HL-60 (cell line): Measurements from ENCODE around the gene PAGR1.

ENCODE experiments used
- DNase-seq, 2 experiments: peaks; one replicate each; pipeline ENCODE4 v3.0.0-alpha.2; 2010 to 2020; ENCODE audit warnings: low read depth in 1 of 2, low spot score in 1 of 2
- H3K27ac ChIP-seq: fragments of 250-450 bp; sonication (Bioruptor Pico); replicated peaks from 2 replicates; pipeline ENCODE4 v1.5.1; 2020; ENCODE audit warnings: mild to moderate bottlenecking, moderate library complexity
- H3K27me3 ChIP-seq: fragments of 250-450 bp; sonication (Bioruptor Pico); 2 replicates; pipeline ENCODE4 v1.5.1; 2021; ENCODE audit warnings: mild to moderate bottlenecking, moderate library complexity; ENCODE audit not compliant: insufficient read depth, poor library complexity, severe bottlenecking
- H3K4me3 ChIP-seq: replicated peaks from 2 replicates; pipeline ENCODE4 v1.5.1; 2011; ENCODE audit warnings: mild to moderate bottlenecking, control low read depth, low read length; ENCODE audit not compliant: insufficient read depth
- CTCF ChIP-seq: IDR thresholded peaks from one replicate; pipeline ENCODE4 v1.5.1; 2011; ENCODE audit warnings: low read length, control low read depth, inconsistent platforms; ENCODE audit not compliant: insufficient read depth
- GABPA ChIP-seq: IDR thresholded peaks from 2 replicates; pipeline ENCODE4 v1.6.1; 2012; ENCODE audit warnings: low read depth
- POLR2AphosphoS5 ChIP-seq: IDR thresholded peaks from 2 replicates; pipeline ENCODE4 v1.6.1; 2012; ENCODE audit warnings: low read depth
- REST ChIP-seq: IDR thresholded peaks from 2 replicates; pipeline ENCODE4 v1.6.1; 2012; ENCODE audit warnings: low read depth; ENCODE audit not compliant: insufficient replicate concordance
- SPI1 ChIP-seq: IDR thresholded peaks from 2 replicates; pipeline ENCODE4 v1.6.1; 2012; ENCODE audit warnings: low read depth, mild to moderate bottlenecking, borderline replicate concordance

PAGR1 gene

DNA sequence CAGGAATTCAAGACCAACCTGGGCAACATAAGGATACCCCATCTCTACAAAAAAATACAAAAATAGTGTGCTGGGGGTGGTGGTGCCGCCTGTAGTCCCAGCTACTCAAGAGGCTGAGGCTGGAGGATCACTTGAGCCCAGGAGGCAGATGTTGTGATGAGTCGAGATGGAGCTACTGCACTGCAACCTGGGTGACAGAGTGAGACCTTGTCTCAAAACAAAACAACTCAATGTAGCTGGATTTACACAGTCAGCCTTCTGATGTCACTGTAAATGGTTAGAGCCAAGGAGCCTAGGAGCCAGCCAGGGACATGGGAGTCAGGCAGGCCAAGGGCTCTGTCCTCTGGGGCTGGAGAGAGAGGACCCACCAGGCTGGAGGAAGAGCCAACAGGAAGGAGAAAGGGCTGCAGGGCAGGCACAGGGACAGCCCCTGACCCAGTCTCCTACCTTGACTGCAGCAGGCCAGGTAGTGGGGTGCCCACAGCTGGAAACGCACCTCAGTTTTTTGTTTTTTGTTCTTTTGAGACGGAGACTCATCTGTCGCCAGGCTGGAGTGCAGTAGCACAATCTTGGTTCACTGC, 38.7 kb downstream of the PAGR1 start:
- no peak overlapping the region for H3K27ac ChIP-seq
- DNase-seq, result no peak
- no peaks in the 10 kb centered on the region for H3K27me3 ChIP-seq
- TF ChIP-seq GABPA (no peak), SPI1 (no peak), CTCF (no peak), POLR2AphosphoS5 (no peak), REST (no peak)
- H3K4me3 ChIP-seq, result no peak overlapping the region

DNA sequence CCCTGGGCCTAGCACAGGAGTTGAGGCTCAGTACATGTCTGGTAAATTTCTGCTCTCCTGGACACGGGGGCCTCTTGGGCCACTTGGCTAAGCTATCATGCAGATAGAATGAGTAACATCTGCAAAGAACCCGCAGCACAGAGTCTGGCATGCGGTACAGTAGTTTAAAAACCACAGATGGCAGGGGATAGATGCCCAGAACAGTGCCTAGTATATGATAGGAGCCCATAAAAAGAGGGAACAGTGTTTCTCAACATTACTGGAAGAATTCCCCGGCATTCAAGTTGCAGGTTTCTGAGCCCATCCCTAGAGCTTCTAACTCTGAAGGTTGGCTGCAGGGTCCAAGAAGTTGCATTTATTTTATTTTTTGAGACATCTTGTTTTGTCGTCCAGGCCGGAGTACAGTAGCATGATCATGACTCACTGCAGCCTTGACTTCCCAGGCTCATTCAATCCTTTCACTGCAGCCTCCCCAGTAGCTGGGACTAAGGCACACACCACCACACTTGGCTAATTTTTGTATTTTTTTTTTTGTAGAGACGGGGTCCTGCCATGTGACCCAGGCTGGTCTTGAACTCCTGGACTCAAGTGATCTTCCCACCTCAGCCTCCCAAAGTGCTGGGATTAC, 41.3 kb downstream of the PAGR1 start:
- Histone ChIP-seq H3K27me3 (no peaks in the 10 kb centered on the region), H3K27ac (no peak overlapping the region), H3K4me3 (no peak overlapping the region)
- DNase-seq, result no peak
- TF ChIP-seq CTCF (no peak), REST (no peak), SPI1 (no peak), GABPA (no peak), POLR2AphosphoS5 (no peak)

DNA sequence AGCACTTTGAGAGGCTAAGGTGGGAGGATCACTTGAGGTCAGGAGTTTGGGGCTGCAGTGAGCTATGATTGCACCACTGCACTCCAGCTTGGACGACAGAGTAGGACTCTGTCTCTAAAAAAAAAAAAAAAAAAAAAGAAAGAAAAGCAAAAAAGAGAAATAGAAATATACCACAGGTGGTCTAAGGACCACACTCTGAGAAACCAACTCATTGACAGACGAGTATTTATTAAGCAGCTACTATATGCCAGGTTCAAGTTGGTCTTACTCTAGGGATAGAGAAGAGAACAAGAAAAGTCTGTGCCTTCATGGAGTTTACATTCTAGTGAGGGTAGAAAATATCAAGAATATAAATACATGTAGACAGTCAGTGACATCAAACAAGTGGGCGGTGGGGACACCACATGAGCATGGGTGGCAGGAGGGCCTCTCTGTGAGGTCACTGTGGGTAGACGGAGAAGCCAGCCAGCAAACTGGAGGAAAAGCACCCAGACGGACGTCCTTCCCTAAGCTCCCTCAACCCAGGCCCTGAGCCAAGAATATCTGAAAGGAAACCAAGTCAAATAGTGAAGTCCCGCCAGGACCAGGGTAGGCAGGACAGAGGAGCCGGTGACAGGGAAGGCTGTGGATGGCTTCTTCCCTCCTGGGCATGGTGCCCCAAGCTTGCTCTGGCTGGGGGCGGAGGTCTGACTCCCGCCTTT, 42.3 kb downstream of the PAGR1 start:
- no peak for TF ChIP-seq REST
- TF ChIP-seq GABPA, result no peak
- TF ChIP-seq CTCF, result no peak
- TF ChIP-seq SPI1, result no peak
- no peak for TF ChIP-seq POLR2AphosphoS5
- no peak overlapping the region for H3K27ac ChIP-seq
- H3K27me3 ChIP-seq, result no peaks in the 10 kb centered on the region
- H3K4me3 ChIP-seq, result no peak overlapping the region
- DNase-seq, result no peak
